NT2/D1 (cell line): Measurements from ENCODE around the gene FOXO6.

Source experiments
- SUZ12 ChIP-seq: IDR thresholded peaks from 2 replicates; pipeline ENCODE4 v1.6.1; 2011; ENCODE audit not compliant: insufficient read length, insufficient read depth; ENCODE audit errors: extremely low read depth
- YY1 ChIP-seq: IDR thresholded peaks from 2 replicates; pipeline ENCODE4 v1.6.1; 2011; ENCODE audit not compliant: insufficient read length, insufficient read depth
- ZNF274 ChIP-seq: IDR thresholded peaks from 2 replicates; pipeline ENCODE4 v1.6.1; 2011; ENCODE audit warnings: mild to moderate bottlenecking, low read depth, low read length

GRCh38 chr1:41414296-41414695, 53.1 kb downstream of the FOXO6 start:
- TF ChIP-seq ZNF274 (no peak), YY1 (no peak), SUZ12 (no peak)
